ENCODE measurements around the gene ZP1.

- TF ChIP-seq, protein P1, sequence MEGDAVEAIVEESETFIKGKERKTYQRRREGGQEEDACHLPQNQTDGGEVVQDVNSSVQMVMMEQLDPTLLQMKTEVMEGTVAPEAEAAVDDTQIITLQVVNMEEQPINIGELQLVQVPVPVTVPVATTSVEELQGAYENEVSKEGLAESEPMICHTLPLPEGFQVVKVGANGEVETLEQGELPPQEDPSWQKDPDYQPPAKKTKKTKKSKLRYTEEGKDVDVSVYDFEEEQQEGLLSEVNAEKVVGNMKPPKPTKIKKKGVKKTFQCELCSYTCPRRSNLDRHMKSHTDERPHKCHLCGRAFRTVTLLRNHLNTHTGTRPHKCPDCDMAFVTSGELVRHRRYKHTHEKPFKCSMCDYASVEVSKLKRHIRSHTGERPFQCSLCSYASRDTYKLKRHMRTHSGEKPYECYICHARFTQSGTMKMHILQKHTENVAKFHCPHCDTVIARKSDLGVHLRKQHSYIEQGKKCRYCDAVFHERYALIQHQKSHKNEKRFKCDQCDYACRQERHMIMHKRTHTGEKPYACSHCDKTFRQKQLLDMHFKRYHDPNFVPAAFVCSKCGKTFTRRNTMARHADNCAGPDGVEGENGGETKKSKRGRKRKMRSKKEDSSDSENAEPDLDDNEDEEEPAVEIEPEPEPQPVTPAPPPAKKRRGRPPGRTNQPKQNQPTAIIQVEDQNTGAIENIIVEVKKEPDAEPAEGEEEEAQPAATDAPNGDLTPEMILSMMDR (IDR thresholded peaks at IDR 0.05): no peak
- TF ChIP-seq POLR2A (IDR thresholded peaks at IDR 0.05): no peak
Measured at GRCh38 chr11:60870276-60870675, 2.9 kb downstream of the ZP1 start.

All from stomach (tissue), 4 donors.